Measurements from ENCODE around the gene SNX3.

Gene SNX3

GRCh38 chr6:108168501-108169463 lies 92.1 kb downstream of the SNX3 start:
- Mint-ChIP-seq H3K9me3 (no peaks in the 10 kb centered on the region), H3K27me3 (peaks cover 94 to 97% of the 10 kb centered on the region in 2 donors), H3K4me3 (peak overlapping the region; percentile 74 to 78), H3K27ac (no peak overlapping the region), H3K36me3 (ENCODE audit: insufficient read depth) (peaks cover 12% of the 10 kb centered on the region), H3K4me1 (ENCODE audit: low read depth in 2 of 2) (peaks cover 29 to 40% of the 10 kb centered on the region in 2 donors)
- ATAC-seq (replicated peaks) (peak; percentile 53), DNase-seq (no peak)

DNA sequence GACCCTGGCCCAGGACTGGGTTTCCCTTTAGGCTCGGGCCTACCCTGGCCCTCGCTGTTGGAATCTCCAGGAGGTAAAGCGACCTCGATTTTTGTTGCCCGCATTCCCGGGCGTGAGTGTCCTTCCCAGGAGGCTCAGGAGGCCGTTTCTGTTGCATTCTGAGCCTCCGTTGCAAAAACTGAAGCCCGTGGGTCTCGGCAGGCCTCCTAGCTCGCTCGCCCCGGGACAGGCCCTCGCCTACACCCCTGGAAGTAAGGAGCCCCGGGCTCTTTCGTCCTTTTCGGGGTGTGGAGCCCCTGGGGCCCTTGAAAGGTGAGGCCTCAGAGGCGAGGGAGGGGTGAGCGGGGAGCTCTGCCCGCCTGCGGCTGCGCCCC lies 92.8 kb downstream of the SNX3 start:
- H3K27ac Mint-ChIP-seq = no peak overlapping the region
- no peaks in the 10 kb centered on the region for H3K9me3 Mint-ChIP-seq
- peaks cover 29 to 42% of the 10 kb centered on the region in 2 donors for H3K4me1 Mint-ChIP-seq (ENCODE audit: low read depth in 2 of 2)
- DNase-seq = no peak
- peak overlapping the region; percentile 74 to 78 for H3K4me3 Mint-ChIP-seq
- ATAC-seq (replicated peaks) = peak; percentile 7
- H3K36me3 Mint-ChIP-seq (ENCODE audit: insufficient read depth) = peaks cover 12% of the 10 kb centered on the region
- H3K27me3 Mint-ChIP-seq = peaks cover 96 to 99% of the 10 kb centered on the region in 2 donors

- peaks cover 96 to 99% of the 10 kb centered on the region in 2 donors for H3K27me3 Mint-ChIP-seq
- H3K4me1 Mint-ChIP-seq (ENCODE audit: low read depth in 2 of 2) = peaks cover 29 to 42% of the 10 kb centered on the region in 2 donors
- H3K4me3 Mint-ChIP-seq = peak overlapping the region; percentile 74 to 78
- ATAC-seq (replicated peaks) = no peak
- peaks cover 12% of the 10 kb centered on the region for H3K36me3 Mint-ChIP-seq (ENCODE audit: insufficient read depth)
- no peaks in the 10 kb centered on the region for H3K9me3 Mint-ChIP-seq
- no peak for DNase-seq
- H3K27ac Mint-ChIP-seq = no peak overlapping the region
These were observed 93.3 kb downstream of the SNX3 start for GRCh38 chr6:108167449-108168089.

DNA sequence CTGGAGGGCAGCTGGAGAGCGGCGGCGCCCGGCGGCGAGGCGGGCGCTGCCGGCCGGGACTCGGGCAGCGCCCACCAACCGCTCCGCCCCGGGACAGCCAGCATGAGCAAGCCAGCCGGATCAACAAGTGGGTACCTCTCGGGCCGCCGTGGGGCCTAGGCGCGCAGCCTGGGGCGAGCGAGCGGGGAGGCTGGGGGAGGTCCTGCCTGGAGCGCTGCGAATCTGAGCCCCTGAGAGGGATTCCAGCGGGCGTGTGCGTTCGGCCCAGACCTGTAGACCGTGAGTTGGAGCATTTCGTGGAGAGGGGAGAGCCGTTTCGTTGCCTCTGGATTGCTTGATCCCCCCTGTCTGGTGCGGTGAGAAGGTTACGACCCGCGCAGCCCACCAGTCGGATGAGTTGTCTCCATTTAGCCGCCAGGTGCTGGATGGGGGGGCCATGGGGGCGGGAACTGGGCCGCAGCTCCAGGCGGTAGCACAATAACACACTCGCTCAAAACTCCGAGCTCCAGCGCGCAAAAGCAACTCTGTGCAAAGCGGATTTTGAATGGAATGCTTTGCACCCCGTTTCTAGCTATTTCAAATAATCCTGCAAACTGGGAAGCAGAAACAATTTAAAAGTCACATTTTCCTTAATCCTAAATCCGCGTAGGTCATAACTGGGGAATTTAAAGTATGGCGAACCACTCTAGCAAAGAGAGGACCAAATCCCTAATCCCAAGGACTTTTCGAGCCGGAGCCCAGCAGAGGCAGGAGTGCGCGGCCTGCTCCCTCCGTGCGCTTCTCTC lies 94.0 kb downstream of the SNX3 start:
- DNase-seq = no peak

DNA sequence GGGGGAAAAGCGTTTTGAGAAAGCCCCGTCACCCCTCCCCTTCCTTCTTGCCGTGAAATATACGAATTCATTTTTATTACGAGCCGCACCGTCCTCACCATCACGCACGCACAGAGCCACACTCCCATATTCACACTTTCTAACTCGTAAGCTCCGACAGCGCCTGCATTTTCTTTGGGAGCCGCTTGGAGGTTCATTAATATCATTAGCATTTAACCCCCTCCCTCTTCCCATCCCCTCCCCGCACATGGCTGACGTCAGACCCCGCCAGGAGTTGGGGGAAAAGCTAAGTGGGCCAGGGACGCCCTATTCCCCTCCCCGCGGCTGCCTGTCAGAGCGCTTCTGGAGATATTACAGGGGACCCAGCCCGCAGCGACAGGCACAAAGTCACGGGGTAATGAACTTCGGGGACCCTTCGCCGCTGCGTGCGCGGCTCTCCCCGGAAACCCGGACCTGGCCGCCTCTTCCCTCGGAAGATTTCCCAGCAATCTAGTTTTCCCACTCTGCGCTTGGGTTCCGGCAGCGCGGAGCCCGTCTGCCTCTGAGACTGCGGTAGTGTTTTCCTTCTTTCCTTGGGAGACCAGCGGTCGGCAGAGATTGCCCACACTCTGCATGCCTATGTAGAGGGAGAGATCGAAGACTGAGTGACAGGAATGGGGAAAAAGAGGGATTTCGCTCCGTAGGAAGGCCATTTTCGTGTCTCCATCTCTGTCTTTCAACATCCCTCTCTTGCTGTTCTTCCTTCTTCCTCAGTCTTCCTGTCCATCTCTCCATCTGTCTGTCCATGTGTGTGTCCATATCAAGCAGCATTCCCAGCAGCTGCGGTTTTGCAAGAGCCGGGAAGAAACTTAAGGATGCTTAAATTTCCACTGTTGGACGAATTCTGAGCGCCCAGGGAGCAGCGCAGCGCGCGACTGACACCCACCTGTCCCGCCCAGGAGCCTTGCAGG lies 94.9 kb downstream of the SNX3 start, which contains the start of gene NR2E1:
Gene NR2E1, plus strand, starts transcription at position 309 of the 950 bp plus-strand sequence. CDS start 744 bp downstream, outside the sequence.
- peak within 1 kb of the TSS; percentile 74 to 78 for H3K4me3 Mint-ChIP-seq
- H3K36me3 Mint-ChIP-seq (ENCODE audit: insufficient read depth) = peaks cover 12% of the 10 kb centered on the region
- no peak within 1 kb of the TSS for H3K27ac Mint-ChIP-seq
- DNase-seq = no peak
- peaks cover 96 to 99% of the 10 kb centered on the region in 2 donors for H3K27me3 Mint-ChIP-seq
- H3K4me1 Mint-ChIP-seq (ENCODE audit: low read depth in 2 of 2) = peaks cover 26 to 36% of the 10 kb centered on the region in 2 donors
- no peaks in the 10 kb centered on the region for H3K9me3 Mint-ChIP-seq
- no peak for ATAC-seq (replicated peaks)

More for the DNA sequence above, 94.0 kb downstream of the SNX3 start:
- Mint-ChIP-seq H3K9me3 (no peaks in the 10 kb centered on the region), H3K4me1 (ENCODE audit: low read depth in 2 of 2) (peaks cover 29 to 42% of the 10 kb centered on the region in 2 donors), H3K27me3 (peaks cover 96 to 99% of the 10 kb centered on the region in 2 donors), H3K27ac (no peak overlapping the region), H3K4me3 (peak overlapping the region; percentile 74 to 78), H3K36me3 (ENCODE audit: insufficient read depth) (peaks cover 12% of the 10 kb centered on the region)
- ATAC-seq (replicated peaks) = no peak

DNA sequence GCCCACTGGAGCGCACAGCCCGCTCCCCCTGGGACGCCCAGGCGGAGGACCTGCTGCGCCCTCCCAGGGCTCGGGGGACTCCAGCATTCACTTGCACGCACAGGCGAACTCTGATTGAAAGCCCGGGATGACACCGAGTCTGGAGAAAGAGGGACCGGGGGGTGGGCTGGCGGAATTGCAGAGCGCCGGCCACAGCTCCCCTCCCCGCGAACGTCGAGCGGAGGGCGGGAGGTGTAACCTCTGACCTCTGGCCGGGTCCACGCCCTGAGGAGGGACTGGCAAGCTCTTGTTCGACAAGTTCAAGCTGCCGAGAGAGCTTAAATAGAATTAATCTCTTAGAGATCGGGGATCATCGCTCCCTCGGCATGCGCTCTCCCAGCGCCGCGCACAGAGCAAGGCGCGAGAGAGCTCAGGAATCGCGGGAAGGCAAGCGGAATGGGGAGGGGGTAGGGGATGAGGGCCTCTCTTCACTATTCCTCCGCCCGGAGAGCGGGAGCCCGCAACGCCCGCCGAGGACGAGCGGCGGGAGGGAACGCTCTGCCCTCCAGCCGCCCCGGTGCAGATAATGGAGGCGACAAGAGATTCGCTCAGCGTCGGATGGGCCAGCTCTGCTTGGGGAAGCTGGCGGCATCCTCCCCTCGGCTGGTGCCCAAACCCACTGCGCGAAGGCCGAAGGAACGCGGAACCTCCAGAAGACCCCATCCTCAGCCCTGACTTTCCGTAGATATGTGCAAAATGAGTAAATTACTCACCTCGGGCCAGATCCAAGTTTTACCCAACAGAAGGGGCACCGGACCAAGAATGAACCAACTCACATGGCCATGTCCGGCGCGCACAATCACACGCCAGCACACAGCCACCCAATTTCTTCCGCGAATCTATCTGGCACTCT lies 95.8 kb downstream of the SNX3 start:
- no peaks in the 10 kb centered on the region for H3K9me3 Mint-ChIP-seq
- H3K4me1 Mint-ChIP-seq (ENCODE audit: low read depth in 2 of 2) = peaks cover 26 to 35% of the 10 kb centered on the region in 2 donors

DNA sequence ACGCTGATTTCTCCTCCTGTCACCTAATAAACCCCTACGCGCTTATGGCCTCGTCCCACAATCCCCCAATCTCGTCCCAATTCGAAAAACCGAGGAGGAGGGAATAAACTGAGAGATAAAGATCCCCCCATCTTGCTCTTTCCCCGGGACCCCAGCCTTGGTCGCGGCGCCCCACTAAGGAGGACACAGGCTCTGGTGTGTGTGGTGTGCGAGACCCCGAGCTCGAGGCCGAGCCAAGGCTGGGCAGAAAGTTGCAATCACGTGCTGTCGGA lies 96.4 kb downstream of the SNX3 start:
- ATAC-seq (replicated peaks) (no peak), DNase-seq (no peak)
- H3K27me3 Mint-ChIP-seq = peaks cover 95 to 99% of the 10 kb centered on the region in 2 donors
- H3K9me3 Mint-ChIP-seq = no peaks in the 10 kb centered on the region
- H3K36me3 Mint-ChIP-seq (ENCODE audit: insufficient read depth) = peaks cover 12% of the 10 kb centered on the region
- no peak overlapping the region for H3K4me3 Mint-ChIP-seq
- H3K4me1 Mint-ChIP-seq (ENCODE audit: low read depth in 2 of 2) = peaks cover 26 to 35% of the 10 kb centered on the region in 2 donors
- H3K27ac Mint-ChIP-seq = no peak overlapping the region

More for the DNA sequence above, 95.8 kb downstream of the SNX3 start:
- no peak for DNase-seq
- peaks cover 96 to 99% of the 10 kb centered on the region in 2 donors for H3K27me3 Mint-ChIP-seq
- H3K36me3 Mint-ChIP-seq (ENCODE audit: insufficient read depth) = peaks cover 12% of the 10 kb centered on the region
- no peak overlapping the region for H3K27ac Mint-ChIP-seq
- H3K4me3 Mint-ChIP-seq = no peak overlapping the region
- no peak for ATAC-seq (replicated peaks)

DNA sequence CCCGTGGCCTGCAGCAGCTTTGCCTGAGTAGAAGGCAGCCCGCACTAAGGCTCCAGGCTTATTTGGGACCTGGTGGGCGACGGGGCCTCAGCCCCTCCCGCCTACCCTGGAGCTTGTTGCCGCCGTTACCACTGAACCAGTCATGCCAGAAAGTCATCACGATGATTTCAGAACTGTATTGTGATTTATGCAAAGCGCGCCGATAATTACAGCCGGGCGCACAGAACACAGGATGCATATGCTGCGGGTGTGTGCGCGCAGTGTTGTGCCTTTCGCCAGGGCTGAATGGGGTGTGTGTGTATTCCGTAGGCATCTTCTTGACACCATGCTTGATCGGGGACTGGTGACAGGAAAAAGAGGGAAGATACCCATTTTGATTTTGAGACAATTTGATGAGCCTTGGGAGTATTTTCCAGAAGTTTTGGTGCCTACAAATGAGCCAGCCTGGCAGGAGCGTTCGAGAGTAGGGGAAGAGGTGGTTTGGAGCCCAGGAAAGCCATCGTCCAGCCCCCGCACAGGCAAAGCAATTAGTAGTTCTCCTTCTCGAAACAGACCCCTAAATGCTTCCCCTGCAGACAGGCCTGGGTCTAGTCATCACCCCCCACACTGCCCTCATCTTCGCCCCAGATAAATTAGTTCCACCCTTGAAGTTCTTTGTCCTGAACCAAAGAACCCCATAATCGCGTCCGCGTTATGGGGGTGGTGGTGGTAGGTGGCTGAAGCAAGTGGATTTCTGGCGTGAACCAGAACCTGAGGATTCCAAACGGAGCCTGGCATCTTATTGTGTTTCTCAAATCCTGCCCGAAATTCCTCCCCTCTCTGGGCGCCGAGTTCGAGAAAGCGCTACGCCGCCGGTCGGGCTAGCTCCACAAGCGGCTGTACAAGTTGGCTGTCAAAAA lies 96.9 kb downstream of the SNX3 start:
- no peak overlapping the region for H3K4me3 Mint-ChIP-seq
- peaks cover 12% of the 10 kb centered on the region for H3K36me3 Mint-ChIP-seq (ENCODE audit: insufficient read depth)
- DNase-seq (no peak), ATAC-seq (replicated peaks) (no peak)
- no peak overlapping the region for H3K27ac Mint-ChIP-seq
- H3K27me3 Mint-ChIP-seq = peaks cover 93 to 98% of the 10 kb centered on the region in 2 donors
- H3K4me1 Mint-ChIP-seq (ENCODE audit: low read depth in 2 of 2) = peaks cover 21 to 31% of the 10 kb centered on the region in 2 donors
- no peaks in the 10 kb centered on the region for H3K9me3 Mint-ChIP-seq

GRCh38 chr6:108163267-108163643 lies 97.6 kb downstream of the SNX3 start:
- H3K4me3 Mint-ChIP-seq = no peak overlapping the region
- H3K4me1 Mint-ChIP-seq (ENCODE audit: low read depth in 2 of 2) = peaks cover 20 to 32% of the 10 kb centered on the region in 2 donors
- DNase-seq (no peak), ATAC-seq (replicated peaks) (peak; percentile 27)
- peaks cover 12% of the 10 kb centered on the region for H3K36me3 Mint-ChIP-seq (ENCODE audit: insufficient read depth)
- H3K9me3 Mint-ChIP-seq = no peaks in the 10 kb centered on the region
- no peak overlapping the region for H3K27ac Mint-ChIP-seq
- peaks cover 97 to 99% of the 10 kb centered on the region in 2 donors for H3K27me3 Mint-ChIP-seq

GRCh38 chr6:108161724-108162282 lies 99.0 kb downstream of the SNX3 start:
- Mint-ChIP-seq H3K27me3 (peaks cover 91 to 99% of the 10 kb centered on the region in 2 donors), H3K9me3 (no peaks in the 10 kb centered on the region), H3K4me3 (no peak overlapping the region), H3K36me3 (ENCODE audit: insufficient read depth) (peaks cover 12% of the 10 kb centered on the region), H3K27ac (no peak overlapping the region), H3K4me1 (ENCODE audit: low read depth in 2 of 2) (peaks cover 20 to 25% of the 10 kb centered on the region in 2 donors)
- DNase-seq = no peak
- no peak for ATAC-seq (replicated peaks)

All from effector memory CD8-positive, alpha-beta T cell (primary cell).